Transverse colon (tissue), 4 donors: Measurements from ENCODE around the gene SYNPO2. TPM values are rescaled to one million over a fixed set of nuclear protein-coding genes. Genes with fewer than 3 reads are reported as not detected.

ENCODE experiments used
- DNase-seq: peaks from one replicate; pipeline ENCODE4 v3.0.0-alpha.2; 2019
- H3K27ac ChIP-seq, 4 donors: fragments of 200-600 bp; sonication (generic); 2 replicates each; pipeline ENCODE4 v1.5.1; 2016 to 2018; ENCODE audit warnings: inconsistent platforms in 4 of 4
- H3K27me3 ChIP-seq: fragments of 200-600 bp; sonication (generic); 2 replicates; pipeline ENCODE4 v1.5.1; 2017; ENCODE audit warnings: inconsistent platforms
- H3K36me3 ChIP-seq, 4 donors: fragments of 200-600 bp; sonication (generic); 2 replicates each; pipeline ENCODE4 v1.5.1; 2017 to 2019; ENCODE audit warnings: inconsistent platforms in 4 of 4
- H3K4me1 ChIP-seq, 4 donors: fragments of 200-600 bp; sonication (generic); 2 replicates each; pipeline ENCODE4 v1.5.1; 2017 to 2020; ENCODE audit warnings: inconsistent platforms in 4 of 4
- H3K4me3 ChIP-seq, 4 donors: fragments of 200-600 bp; sonication (generic); 1 replicate in 1 of 4; 2 replicates in 3 of 4; pipeline versions ENCODE4 v1.5.1 to v1.6.1; 2017 to 2019; ENCODE audit warnings: inconsistent platforms in 4 of 4
- H3K9me3 ChIP-seq, 2 donors: fragments of 200-600 bp; sonication (generic); 2 replicates each; pipeline ENCODE4 v1.5.1; 2017 to 2019; ENCODE audit warnings: inconsistent platforms in 2 of 2
- EP300 ChIP-seq: sonication (generic); formaldehyde crosslinking; IDR thresholded peaks from one replicate; pipeline ENCODE4 v1.6.1; 2017; ENCODE audit warnings: antibody characterized with exemption, low read depth
- POLR2A ChIP-seq: fragments of 450-650 bp; IDR thresholded peaks from one replicate; pipeline ENCODE4 v1.6.1; 2016; ENCODE audit warnings: antibody characterized with exemption, mild to moderate bottlenecking, moderate library complexity
- POLR2AphosphoS5 ChIP-seq, 3 donors: sonication (generic); formaldehyde crosslinking; IDR thresholded peaks; one replicate each; pipeline ENCODE4 v1.6.1; 2016; ENCODE audit warnings: antibody characterized with exemption in 3 of 3
- WGBS, 2 donors: methylation state at CpG; one replicate each; pipeline ENCODE4 v1.1.5; 2018; ENCODE audit warnings: low coverage in 1 of 2; 5-methylcytosine and 5-hydroxymethylcytosine counted together
- in situ Hi-C, 4 donors: fragments of 200-750 bp; cut with MboI; loops; one replicate each; pipeline versions ENCODE4 v1.15.0 to v1.15.1; 2017; ENCODE audit warnings: low sequenced_read_pairs in 3 of 4, low pct_ligation_motif_present in 1 of 4, low pct_unique_long_range_greater_than_20kb in 1 of 4
- intact Hi-C: fragments of 100-400 bp; cut with DNase I; formaldehyde crosslinking; loops from one replicate; pipeline ENCODE4 v1.15.1; 2023; ENCODE audit warnings: low total_unique reads
- total RNA-seq, 4 donors: library from RNA; depleted of rRNA; stranded (reverse); fragments of >200 nt; gene quantifications; one replicate each; pipeline ENCODE4 v1.1.0, GENCODE V29; 2016
- TF ChIP-seq, protein P1 (sequence below), 5 experiments: fragments of 200-600 bp in 3 of 5; fragments of 450-650 bp in 2 of 5; sonication (generic) in 3 of 5; IDR thresholded peaks; 1 replicate in 2 of 5; 2 replicates in 3 of 5; pipeline ENCODE4 v1.5.1; 2016 to 2017; ENCODE audit warnings: antibody characterized with exemption in 5 of 5, inconsistent platforms in 3 of 5, mild to moderate bottlenecking in 2 of 5, moderate library complexity in 1 of 5

SYNPO2 gene
- total RNA-seq, 4 donors from 2014 or later: 99.7 to 400 (median 145) TPM

DNA sequence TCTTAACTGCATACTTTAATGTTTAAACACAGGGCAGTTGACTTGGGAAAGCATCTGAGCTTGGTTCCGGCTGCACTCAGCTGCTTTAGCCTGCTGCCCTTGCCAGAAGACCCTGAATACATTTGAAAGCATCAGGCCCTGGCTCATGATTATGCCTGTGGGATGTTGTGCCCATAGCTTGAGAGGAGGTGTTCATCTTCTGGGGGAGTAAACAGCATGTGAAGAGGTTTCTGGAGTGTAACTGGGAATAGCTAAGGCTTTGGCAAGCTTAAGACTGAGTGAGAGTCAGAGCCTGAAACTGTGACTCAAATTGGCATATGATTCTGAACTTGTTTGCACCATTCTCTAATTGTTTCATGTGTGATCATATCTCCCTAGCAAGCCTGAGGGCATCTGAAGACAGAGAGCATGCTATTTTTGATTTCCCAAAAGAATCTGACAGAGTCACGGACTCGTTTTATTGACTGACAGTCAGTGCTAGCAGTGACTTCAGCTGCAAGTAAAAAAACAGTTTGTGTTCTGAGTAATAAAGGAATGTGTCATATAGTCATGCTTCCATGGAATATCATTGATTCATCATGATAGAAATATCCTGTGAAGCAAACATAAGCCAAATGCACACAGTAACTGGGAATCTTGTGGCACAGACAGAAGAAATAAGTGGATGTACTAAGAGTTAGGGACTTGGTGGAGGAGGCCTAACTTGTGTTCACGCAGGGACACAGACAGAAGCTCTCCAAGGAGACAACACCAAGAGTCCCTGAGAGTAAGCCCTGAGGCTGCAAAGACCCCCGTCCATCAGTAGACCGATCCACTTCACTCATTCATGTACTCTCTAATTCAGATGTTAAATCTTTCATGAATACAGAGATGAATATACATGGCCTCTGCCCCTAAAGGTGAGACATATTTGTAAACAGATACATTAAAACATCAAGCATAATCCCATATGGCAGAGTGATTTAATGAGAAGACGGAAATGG lies 100.7 kb downstream of the SYNPO2 start:
- no peak for DNase-seq
- intact Hi-C loops: loop anchor here (10.0 kb wide), 1 partner anchor 225 kb away; the partner anchor contains the start of gene USP53
- Histone ChIP-seq H3K9me3 (no peaks in the 10 kb centered on the region), H3K27ac (peak overlapping the region; percentile 82 to 87 (median 84)), H3K27me3 (no peaks in the 10 kb centered on the region), H3K4me3 (no peak overlapping the region), H3K4me1 (peaks cover 10 to 49% (median 18%) of the 10 kb centered on the region in 4 donors), H3K36me3 (no peaks in the 10 kb centered on the region)
- TF ChIP-seq POLR2AphosphoS5 (IDR thresholded peaks at IDR 0.05): peak in 2 of 3 donors; percentile 20 to 39
- TF ChIP-seq, protein P1, sequence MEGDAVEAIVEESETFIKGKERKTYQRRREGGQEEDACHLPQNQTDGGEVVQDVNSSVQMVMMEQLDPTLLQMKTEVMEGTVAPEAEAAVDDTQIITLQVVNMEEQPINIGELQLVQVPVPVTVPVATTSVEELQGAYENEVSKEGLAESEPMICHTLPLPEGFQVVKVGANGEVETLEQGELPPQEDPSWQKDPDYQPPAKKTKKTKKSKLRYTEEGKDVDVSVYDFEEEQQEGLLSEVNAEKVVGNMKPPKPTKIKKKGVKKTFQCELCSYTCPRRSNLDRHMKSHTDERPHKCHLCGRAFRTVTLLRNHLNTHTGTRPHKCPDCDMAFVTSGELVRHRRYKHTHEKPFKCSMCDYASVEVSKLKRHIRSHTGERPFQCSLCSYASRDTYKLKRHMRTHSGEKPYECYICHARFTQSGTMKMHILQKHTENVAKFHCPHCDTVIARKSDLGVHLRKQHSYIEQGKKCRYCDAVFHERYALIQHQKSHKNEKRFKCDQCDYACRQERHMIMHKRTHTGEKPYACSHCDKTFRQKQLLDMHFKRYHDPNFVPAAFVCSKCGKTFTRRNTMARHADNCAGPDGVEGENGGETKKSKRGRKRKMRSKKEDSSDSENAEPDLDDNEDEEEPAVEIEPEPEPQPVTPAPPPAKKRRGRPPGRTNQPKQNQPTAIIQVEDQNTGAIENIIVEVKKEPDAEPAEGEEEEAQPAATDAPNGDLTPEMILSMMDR (IDR thresholded peaks at IDR 0.05): no peak
- in situ Hi-C loops: loop anchor here (10.0 to 25.0 kb wide), 3 partner anchors 227 to 498 kb away; no protein-coding TSS in a partner anchor
- 65 to 73% methylated on average over 4 to 7 of the region's 7 CpGs for WGBS, 2 donors

DNA sequence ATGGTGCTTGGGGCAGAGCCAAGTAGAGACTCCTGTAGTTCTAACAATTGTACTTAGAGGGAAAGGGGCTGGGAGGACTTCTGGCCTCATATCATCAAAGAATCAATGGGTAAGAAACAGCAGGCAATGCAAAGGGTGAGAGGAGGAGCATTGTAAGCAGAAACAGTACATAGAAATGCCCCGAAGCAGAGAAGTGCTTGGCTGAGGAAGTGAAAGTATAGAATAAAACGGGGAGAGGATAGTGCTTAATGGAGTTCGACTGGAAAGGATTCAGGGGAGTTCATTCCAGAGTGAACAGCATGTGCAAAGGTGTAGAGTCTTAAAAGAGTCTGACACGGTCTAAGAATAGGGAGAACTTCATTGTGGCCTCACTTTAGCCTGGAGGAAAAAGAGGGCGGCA lies 103.0 kb downstream of the SYNPO2 start:
- H3K27ac ChIP-seq: peak overlapping the region; percentile 82 to 87 (median 84)

DNA sequence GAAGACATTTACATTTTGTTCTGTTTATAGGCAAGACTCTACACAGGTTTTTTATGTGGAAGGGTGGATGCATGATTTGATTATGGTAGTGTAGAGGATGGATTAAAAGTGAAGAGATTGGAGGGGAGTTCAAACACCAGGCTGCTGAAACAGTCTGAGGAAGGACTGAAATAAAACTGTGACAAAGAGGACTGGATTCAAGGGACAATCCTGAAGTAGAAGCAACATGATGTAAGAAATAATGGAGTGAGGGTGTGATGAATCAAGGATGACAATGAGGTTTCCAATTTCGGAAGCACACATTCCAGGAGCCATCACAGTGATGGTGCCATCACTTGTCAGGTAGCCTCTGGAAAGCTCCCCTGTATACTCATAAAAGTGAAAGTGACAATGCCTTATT lies 103.5 kb downstream of the SYNPO2 start:
- intact Hi-C loops: no loop called here
- no peak overlapping the region for H3K4me3 ChIP-seq
- peak overlapping the region; percentile 82 to 87 (median 84) for H3K27ac ChIP-seq
- H3K36me3 ChIP-seq: no peaks in the 10 kb centered on the region
- DNase-seq: no peak
- no peaks in the 10 kb centered on the region for H3K9me3 ChIP-seq
- in situ Hi-C loops: loop anchor here (25.0 kb wide), 2 partner anchors 230 to 495 kb away; no protein-coding TSS in a partner anchor
- TF ChIP-seq, protein P1 (IDR thresholded peaks at IDR 0.05): no peak
- TF ChIP-seq EP300: no peak
- TF ChIP-seq POLR2A: no peak
- no peak for TF ChIP-seq POLR2AphosphoS5 (IDR thresholded peaks at IDR 0.05)
- H3K4me1 ChIP-seq: peaks cover 10 to 58% (median 16%) of the 10 kb centered on the region in 4 donors
- H3K27me3 ChIP-seq: no peaks in the 10 kb centered on the region
- WGBS, 2 donors: 83% methylated on average over 1 of the region's 1 CpG; no CpG with 5 or more reads in 1 of the 2 donors

More for the DNA sequence above, 103.0 kb downstream of the SYNPO2 start:
- Histone ChIP-seq H3K36me3 (no peaks in the 10 kb centered on the region), H3K9me3 (no peaks in the 10 kb centered on the region), H3K4me1 (peaks cover 10 to 57% (median 18%) of the 10 kb centered on the region in 4 donors), H3K4me3 (no peak overlapping the region), H3K27me3 (no peaks in the 10 kb centered on the region)
- TF ChIP-seq POLR2A (no peak), POLR2AphosphoS5 (IDR thresholded peaks at IDR 0.05) (no peak), EP300 (no peak)
- TF ChIP-seq, protein P1 (IDR thresholded peaks at IDR 0.05): no peak
- in situ Hi-C loops (loop anchor here (25.0 kb wide), 2 partner anchors 229 to 496 kb away; no protein-coding TSS in a partner anchor), intact Hi-C loops (no loop called here)
- 49 to 74% methylated on average over 4 to 5 of the region's 5 CpGs for WGBS, 2 donors
- no peak for DNase-seq

DNA sequence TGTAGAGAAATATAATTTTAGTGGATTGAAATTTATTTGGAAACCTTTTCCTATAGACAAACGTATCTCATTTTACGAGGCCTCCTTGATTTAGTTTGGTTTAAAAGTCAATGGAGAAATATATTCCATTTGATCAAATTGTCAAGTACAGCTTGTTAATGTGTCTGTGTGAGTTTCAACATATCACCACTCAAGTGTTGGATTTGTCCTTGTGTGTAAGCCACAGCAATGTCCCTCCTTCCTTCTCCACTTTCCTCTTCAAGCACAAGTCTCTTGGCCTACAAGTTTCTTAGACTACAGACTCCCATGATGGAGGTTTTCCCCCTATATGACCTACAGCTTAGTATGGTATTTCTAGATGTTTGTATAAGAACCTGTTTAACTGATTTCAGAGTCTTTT lies 104.7 kb downstream of the SYNPO2 start:
- Histone ChIP-seq H3K4me3 (no peak overlapping the region), H3K9me3 (no peaks in the 10 kb centered on the region), H3K27me3 (no peaks in the 10 kb centered on the region), H3K27ac (peak overlapping the region; percentile 82 to 87 (median 84)), H3K4me1 (peaks cover 6 to 60% (median 12%) of the 10 kb centered on the region in 4 donors), H3K36me3 (no peaks in the 10 kb centered on the region)
- in situ Hi-C loops (loop anchor here (25.0 kb wide), 2 partner anchors 231 to 494 kb away; no protein-coding TSS in a partner anchor), intact Hi-C loops (no loop called here)
- DNase-seq: no peak
- TF ChIP-seq, protein P1 (IDR thresholded peaks at IDR 0.05): no peak
- TF ChIP-seq POLR2A: no peak
- TF ChIP-seq EP300: no peak
- TF ChIP-seq POLR2AphosphoS5 (IDR thresholded peaks at IDR 0.05): peak in 1 of 3 donors; percentile 15
- 68 to 69% methylated on average over 2 of the region's 2 CpGs for WGBS, 2 donors
